HEK293T (cell line): ENCODE measurements around the gene RPP30.

Source experiments
- BHLHE40 ChIP-seq: fragments of 450-650 bp; IDR thresholded peaks from 2 replicates; pipeline ENCODE4 v1.6.1; 2016; ENCODE audit warnings: mild to moderate bottlenecking, moderate library complexity, borderline replicate concordance
- ELF4 ChIP-seq: fragments of 450-650 bp; IDR thresholded peaks from 2 replicates; pipeline ENCODE4 v1.6.1; 2017; ENCODE audit warnings: antibody characterized with exemption
- FOXA1 ChIP-seq: fragments of 450-650 bp; IDR thresholded peaks from 2 replicates; pipeline ENCODE4 v1.6.1; 2016; ENCODE audit warnings: mild to moderate bottlenecking
- FOXK2 ChIP-seq: fragments of 450-650 bp; IDR thresholded peaks from 2 replicates; pipeline ENCODE4 v1.6.1; 2016; ENCODE audit warnings: mild to moderate bottlenecking
- FOXM1 ChIP-seq: fragments of 450-650 bp; IDR thresholded peaks from 2 replicates; pipeline ENCODE4 v1.6.1; 2017; ENCODE audit warnings: mild to moderate bottlenecking, borderline replicate concordance
- HDGF ChIP-seq: fragments of 450-650 bp; IDR thresholded peaks from 2 replicates; pipeline ENCODE4 v1.6.1; 2017; ENCODE audit warnings: antibody characterized with exemption, borderline replicate concordance
- L3MBTL2 ChIP-seq: fragments of 450-650 bp; conservative IDR thresholded peaks from 2 replicates; pipeline ENCODE4 v1.6.1; 2016; ENCODE audit warnings: mild to moderate bottlenecking
- LEF1 ChIP-seq: fragments of 450-650 bp; IDR thresholded peaks from 2 replicates; pipeline ENCODE4 v1.6.1; 2017; ENCODE audit warnings: mild to moderate bottlenecking, borderline replicate concordance
- SP1 ChIP-seq: fragments of 450-650 bp; IDR thresholded peaks from 2 replicates; pipeline ENCODE4 v1.6.1; 2017
- TARDBP ChIP-seq: fragments of 450-650 bp; IDR thresholded peaks from 2 replicates; pipeline ENCODE4 v1.6.1; 2016
- ZNF384 ChIP-seq: fragments of 450-650 bp; IDR thresholded peaks from 2 replicates; pipeline ENCODE4 v1.6.1; 2016
- TF ChIP-seq, protein P1 (sequence below): fragments of 450-650 bp; IDR thresholded peaks from 2 replicates; pipeline ENCODE4 v1.6.1; 2016

DNA sequence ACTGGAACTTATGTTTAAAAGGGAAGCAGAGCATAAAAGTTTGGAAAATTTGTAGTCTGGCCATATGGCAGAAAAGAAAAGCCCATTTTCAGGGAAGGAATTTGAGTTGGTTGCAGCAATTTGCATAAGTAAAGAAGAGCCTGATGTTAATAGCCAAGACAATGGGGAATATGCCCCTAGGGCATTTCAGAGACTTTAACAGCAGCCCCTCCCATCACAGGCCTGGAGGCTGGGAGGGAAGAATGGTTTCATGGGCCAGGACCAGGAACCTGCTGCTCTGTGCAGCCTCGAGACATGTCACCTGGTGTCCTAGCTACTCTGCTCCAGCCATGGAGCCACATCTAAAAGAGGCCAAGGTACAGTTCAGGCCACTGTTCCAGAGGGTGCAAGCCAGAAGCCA, 49.3 kb upstream of the RPP30 start:
- TF ChIP-seq, protein P1, sequence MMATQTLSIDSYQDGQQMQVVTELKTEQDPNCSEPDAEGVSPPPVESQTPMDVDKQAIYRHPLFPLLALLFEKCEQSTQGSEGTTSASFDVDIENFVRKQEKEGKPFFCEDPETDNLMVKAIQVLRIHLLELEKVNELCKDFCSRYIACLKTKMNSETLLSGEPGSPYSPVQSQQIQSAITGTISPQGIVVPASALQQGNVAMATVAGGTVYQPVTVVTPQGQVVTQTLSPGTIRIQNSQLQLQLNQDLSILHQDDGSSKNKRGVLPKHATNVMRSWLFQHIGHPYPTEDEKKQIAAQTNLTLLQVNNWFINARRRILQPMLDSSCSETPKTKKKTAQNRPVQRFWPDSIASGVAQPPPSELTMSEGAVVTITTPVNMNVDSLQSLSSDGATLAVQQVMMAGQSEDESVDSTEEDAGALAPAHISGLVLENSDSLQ = no peak
- TF ChIP-seq BHLHE40 (no peak), FOXM1 (no peak), FOXA1 (no peak), TARDBP (no peak), ZNF384 (no peak), SP1 (no peak), FOXK2 (no peak), ELF4 (no peak), LEF1 (no peak), HDGF (no peak), L3MBTL2 (no peak)
